Skeletal muscle cell (primary cell): ENCODE measurements around the gene DMD.

Source experiments
- DNase-seq: peaks from one replicate; pipeline ENCODE4 v3.0.0-alpha.2; 2010; ENCODE audit warnings: low read depth
- H3K4me3 ChIP-seq: 2 replicates; pipeline ENCODE4 v1.5.1; 2011; ENCODE audit warnings: low read depth, mild to moderate bottlenecking, control low read depth, low read length, moderate library complexity

DMD gene

DNA sequence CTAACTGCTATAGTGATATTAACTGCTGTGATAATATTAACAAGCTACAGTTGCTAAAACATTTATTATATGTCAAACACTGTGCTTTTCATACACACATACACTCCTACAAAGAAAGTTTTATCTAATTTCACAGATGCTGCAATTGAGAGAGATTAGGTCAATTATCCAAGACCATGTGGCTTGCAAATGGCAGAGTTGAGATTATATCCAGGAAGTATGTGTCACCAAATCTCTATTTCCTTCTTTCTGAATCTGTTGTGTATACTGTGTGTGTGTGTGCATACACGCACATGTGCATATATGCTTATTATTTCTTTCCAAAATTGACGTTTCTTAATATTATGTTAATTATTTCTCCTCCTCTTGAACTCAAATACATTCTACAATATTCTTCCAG lies 1363.6 kb downstream of the DMD start:
- DNase-seq, result no peak
- no peak overlapping the region for H3K4me3 ChIP-seq

DNA sequence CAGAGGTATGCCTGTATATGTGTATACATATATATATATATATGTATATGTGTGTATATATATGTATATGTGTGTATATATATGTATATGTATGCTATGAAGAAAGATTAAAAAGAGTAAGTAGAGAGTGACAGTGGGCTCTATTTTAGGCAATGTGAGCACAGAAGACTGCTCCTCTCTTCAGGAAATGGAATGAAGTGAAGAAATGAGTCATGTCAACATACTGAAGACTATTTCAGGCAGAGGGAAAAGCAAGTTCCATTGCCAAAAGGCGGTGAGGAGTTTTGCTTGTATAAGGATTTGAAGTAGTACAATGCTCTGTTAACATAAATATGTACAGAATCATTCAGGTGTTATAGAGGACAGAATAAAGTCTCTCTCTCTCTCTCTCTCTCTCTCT lies 1366.3 kb downstream of the DMD start:
- DNase-seq, result no peak
- H3K4me3 ChIP-seq, result no peak overlapping the region

DNA sequence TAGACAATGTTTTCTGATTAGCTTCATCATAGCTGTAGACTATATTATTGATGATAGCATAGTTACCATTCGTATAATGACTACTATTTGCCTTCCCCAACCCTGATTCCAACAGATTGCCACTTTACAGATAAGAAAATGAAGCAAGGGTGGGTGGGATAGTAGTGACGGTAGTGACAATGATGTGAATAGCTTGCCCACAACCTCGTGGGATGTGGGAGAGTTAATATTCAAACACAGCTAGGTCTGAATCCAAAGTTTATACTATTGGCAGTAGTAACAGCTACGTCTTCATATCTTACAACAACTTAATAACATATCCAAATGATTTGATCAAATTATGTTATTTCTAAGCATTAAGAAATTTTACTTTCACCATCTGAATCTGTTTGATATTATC lies 1372.7 kb downstream of the DMD start:
- H3K4me3 ChIP-seq, result no peak overlapping the region
- DNase-seq, result no peak

DNA sequence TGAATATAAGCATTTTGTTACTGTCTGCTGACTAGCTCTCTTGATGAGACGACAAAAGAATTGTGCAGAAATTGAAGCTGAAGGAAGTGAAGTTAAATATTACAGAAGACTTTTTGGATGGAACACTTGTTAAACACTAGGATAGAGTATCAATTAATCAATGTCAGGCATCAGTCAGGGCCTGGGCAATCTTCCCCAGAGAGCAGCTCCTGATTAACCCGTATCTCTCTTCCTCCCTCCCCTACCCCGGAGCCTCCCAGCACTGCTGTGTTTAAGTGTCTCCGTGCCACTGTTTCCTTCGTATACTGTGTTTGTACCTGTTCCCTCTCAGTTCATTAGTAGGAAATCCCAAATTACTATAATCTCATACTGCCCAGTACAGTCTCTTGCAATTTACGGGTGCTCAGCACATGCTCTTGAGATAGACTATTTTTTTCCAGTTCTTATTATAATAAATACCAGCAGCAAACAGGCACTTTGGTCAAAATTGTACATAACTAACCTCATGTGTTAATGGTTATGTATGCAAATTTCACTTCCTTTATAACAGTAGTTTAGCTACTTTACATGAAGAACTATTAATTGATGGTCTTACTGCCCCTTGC lies 1373.8 kb downstream of the DMD start:
- no peak for DNase-seq
- no peak overlapping the region for H3K4me3 ChIP-seq

DNA sequence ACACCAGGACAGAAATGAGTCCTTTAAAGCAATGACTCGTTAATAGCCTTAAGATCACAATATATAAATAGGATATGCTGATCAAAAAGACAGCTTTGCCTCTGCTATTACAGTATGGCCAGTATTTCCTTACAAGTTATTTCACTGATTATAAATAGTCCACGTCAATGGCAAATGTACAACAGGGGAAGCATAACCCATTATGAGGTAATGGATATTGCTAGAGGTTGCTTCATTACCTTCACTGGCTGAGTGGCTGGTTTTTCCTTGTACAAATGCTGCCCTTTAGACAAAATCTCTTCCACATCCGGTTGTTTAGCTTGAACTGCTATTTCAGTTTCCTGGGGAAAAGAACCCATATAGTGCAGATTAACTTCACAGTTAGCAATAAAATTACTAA lies 1374.9 kb downstream of the DMD start:
- no peak overlapping the region for H3K4me3 ChIP-seq
- DNase-seq, result no peak

- DNase-seq, result no peak
- H3K4me3 ChIP-seq, result no peak overlapping the region
Measured at GRCh38 chrX:31832263-31832662, 1379.1 kb downstream of the DMD start.

DNA sequence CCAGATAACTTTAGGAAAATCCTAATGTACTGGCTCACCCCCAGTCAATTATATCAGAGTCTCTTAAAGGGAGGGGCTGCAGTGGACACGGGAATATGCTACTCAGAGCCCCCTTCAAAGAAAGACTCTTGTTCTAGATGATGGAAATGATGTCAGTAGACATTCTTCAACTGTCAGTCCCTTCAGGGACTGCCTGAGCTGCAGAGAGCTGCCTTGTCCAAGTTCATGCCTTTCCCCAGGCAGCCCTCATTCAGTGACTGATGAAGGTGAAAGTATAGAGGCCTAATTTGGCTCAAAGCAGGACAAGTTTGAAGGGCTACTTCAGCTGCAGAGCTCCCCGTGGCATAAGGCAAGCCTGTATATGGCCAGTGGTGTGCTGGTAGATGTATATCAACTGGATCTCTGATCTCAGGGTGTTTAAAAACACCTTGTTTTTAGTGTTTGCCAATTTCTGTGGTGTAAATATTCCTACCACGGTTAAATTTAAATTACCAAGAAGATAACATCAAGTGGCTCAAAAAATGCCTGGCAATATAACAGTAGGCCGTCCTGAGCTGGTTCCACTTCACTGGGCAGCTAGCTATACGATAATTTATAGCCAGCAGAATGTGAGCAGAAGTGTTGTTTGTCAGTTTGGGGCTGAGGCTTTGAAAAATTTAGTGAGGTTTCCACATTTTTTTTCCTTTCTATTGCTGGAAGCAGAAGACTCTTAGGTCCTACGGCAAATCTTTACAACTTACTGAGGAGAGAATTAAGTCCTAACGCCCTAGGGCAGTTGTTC lies 1390.7 kb downstream of the DMD start:
- H3K4me3 ChIP-seq, result no peak overlapping the region
- no peak for DNase-seq

- H3K4me3 ChIP-seq, result no peak overlapping the region
- DNase-seq, result no peak
Measured at GRCh38 chrX:31819455-31819854, 1391.9 kb downstream of the DMD start.

- no peak for DNase-seq
- H3K4me3 ChIP-seq, result no peak overlapping the region
Measured at GRCh38 chrX:31811106-31811505, 1400.2 kb downstream of the DMD start.

- no peak for DNase-seq
- no peak overlapping the region for H3K4me3 ChIP-seq
Measured at GRCh38 chrX:31808357-31808756, 1403.0 kb downstream of the DMD start.

DNA sequence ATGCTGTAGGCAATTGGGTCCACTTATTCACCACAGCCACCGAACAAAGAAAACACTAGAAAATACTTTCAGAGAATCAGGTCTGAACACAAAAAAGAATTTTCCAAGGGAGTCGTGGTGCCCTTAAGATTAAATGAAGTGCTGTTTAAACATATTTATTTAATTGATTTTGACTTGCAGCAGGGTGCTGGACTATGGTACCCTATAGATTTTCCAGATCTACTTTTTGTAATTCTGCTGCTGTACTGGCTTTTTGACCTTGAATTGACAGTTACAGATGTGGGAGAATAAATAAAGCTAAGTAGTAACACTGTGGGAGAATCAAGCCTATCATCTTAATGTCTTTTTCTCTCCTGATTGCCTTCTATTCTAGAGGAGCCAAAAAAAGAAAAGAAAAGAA lies 1404.2 kb downstream of the DMD start:
- H3K4me3 ChIP-seq, result no peak overlapping the region

DNA sequence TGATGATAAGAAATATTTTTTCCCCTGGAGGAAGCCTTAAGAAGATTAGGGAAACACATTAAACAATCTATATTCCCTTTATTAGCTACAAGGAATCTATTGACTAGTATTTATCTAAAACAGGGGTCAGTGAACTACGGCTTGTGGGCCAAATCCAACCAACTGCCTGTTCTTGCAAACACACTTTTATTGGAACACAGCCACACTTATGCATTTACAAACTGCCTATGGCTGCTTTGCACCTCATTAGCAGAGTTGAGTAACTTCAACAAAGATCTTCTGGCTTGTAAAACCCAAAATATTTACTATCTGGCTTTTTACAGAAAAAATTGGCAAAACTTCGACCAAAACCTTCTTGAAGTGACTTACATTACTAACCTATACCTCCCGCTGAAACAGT lies 1405.6 kb downstream of the DMD start:
- no peak overlapping the region for H3K4me3 ChIP-seq
- DNase-seq, result no peak

More for the DNA sequence above, 1404.2 kb downstream of the DMD start:
- DNase-seq, result no peak

GRCh38 chrX:31800219-31800618 lies 1411.1 kb downstream of the DMD start:
- H3K4me3 ChIP-seq, result no peak overlapping the region
- no peak for DNase-seq

- no peak overlapping the region for H3K4me3 ChIP-seq
- DNase-seq, result no peak
Measured at GRCh38 chrX:31796624-31797023, 1414.7 kb downstream of the DMD start.

GRCh38 chrX:31747411-31747810 lies 1463.9 kb downstream of the DMD start:
- no peak for DNase-seq
- H3K4me3 ChIP-seq, result no peak overlapping the region

- H3K4me3 ChIP-seq, result no peak overlapping the region
- no peak for DNase-seq
Measured at GRCh38 chrX:31743004-31743403, 1468.3 kb downstream of the DMD start.

DNA sequence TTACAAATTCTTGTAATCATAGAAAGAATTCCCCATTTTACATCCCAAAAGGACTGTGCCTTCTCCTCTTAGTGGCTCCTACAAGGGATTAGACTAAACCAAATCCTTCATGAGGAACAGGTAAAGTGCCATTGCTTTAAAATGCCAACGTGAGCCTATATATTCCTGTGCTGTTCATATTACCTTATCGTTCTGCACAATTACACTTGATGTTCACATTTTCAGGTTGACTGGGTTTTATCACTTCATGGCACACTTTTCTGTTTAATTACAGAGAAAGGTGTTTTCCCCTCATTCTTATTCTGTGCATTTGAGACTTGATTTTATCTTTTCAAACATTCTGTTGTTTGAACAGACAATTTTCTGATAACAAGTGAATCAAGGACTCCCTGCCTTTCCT lies 1493.9 kb downstream of the DMD start:
- H3K4me3 ChIP-seq, result no peak overlapping the region
- no peak for DNase-seq

- no peak overlapping the region for H3K4me3 ChIP-seq
- no peak for DNase-seq
Measured at GRCh38 chrX:31715675-31716074, 1495.7 kb downstream of the DMD start.

DNA sequence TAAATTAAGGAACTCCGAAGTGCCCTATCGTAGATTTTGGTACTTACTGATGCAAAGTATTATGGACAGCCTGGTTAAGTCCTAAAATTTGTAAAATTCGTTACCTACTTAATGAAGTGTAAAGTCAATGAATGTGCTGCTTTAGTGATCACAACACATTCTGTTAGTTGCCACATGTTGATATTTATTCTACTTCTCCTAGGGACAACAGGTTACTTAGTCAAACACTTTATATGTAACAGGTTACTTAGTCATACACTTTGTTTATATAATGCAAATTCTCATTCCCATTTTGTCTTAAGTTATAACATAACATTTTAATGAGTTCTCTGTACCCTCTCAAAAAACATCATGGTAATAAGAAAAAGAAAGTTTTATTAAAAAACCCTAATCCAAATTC lies 1496.6 kb downstream of the DMD start:
- no peak overlapping the region for H3K4me3 ChIP-seq
- no peak for DNase-seq

GRCh38 chrX:31713120-31713519 lies 1498.2 kb downstream of the DMD start:
- no peak for DNase-seq
- no peak overlapping the region for H3K4me3 ChIP-seq

DNA sequence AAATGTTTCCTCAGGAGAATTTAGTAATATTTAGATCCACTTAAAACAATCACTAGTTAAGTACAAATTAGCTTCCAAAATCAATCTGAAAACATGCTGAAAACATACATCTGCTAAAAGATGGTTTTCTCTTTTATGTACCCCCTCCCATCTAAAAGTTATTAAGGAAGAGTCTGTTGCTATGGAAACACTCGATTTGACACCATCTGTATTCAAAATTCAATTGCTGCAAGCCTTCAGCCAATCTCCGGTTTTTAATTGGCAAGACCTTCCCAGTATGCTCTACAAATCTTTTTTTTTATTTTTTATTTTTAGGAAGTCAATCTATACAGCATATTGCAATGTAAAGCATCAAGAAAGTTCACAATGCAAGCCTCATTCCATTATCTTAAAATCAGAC lies 1500.2 kb downstream of the DMD start:
- no peak for DNase-seq
- no peak overlapping the region for H3K4me3 ChIP-seq
